Ovary (tissue), 3 donors: Measurements from ENCODE around the gene INPP5A.

Experiments
- CTCF ChIP-seq, 3 donors: fragments of 450-650 bp in 2 of 3; fragments of 200-600 bp in 1 of 3; IDR thresholded peaks; one replicate each; pipeline versions ENCODE4 v1.5.1 to v1.8.0; 2016 to 2022; ENCODE audit warnings: antibody characterized with exemption in 3 of 3, mild to moderate bottlenecking in 1 of 3
- EP300 ChIP-seq: sonication (generic); formaldehyde crosslinking; IDR thresholded peaks from one replicate; pipeline ENCODE4 v1.6.1; 2017; ENCODE audit warnings: antibody characterized with exemption
- donor health status: DM: no; HTN: no; CAD: no.

GRCh38 chr10:132781556-132781955, 244.0 kb downstream of the INPP5A start:
- TF ChIP-seq CTCF (IDR thresholded peaks at IDR 0.05) (no peak), EP300 (no peak)
